ENCODE results near the gene SRC.
"Not testable (repeated sequence)": the region's sequence is repeated elsewhere in the genome, so short reads cannot be mapped to it uniquely, and the experiment has no call there.

Gene SRC

DNA sequence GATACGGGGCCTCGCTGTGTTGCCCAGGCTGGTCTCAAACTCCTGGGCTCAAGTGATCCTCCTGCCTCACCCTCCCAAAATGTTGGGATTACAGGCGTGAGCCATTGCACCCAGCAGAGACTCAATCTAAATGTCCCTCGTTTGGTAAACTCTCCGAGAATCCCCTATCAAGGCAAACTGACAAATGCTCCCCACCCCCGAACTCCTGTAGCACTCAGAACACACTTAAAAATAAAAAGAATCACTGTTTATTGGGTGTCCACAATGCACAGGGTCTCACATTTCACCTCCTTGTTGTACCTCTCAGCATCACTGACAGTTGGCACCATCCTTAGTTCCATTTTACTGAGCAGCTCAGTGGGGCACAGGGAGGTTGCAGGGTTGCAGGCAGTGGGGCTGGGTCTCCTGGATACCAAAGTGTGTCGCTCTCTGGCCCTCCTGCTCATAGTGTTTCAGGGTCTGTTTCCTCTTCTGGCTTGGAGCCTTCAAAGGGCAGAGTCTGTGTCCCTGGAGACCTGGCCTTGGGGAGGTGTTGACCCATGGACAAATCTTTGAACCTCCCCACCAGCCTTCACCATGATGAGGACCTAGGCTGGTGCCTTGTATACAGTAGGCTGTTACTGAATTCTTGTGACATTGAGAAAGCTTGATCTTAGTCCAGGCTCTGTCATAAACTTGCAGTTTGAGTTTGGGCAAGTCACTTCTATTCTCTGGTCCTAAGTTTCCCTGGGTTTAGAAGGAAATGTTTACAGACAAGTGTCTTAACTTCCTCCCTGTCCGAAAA, 8.5 kb upstream of the SRC start:
- DNase-seq: no peak

DNA sequence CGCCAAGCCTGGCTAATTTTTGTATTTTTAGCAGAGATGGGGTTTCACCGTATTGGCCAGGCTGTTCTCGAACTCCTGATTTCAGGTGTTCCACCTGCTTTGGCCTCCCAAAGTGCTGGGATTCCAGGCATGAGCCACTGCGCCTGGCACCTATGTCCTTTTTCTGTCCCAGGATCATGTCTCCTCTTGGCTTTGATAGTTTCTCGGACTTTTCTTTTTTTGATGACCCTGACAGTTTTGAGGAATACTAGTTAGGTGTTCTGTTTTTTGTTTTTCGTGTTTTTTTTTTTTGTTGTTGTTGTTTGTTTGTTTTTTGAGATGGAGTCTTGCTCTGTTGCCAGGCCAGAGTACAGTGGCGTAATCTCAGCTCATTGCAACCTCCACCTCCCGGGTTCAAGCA, 7.6 kb upstream of the SRC start:
- DNase-seq: not testable (repeated sequence)

DNA sequence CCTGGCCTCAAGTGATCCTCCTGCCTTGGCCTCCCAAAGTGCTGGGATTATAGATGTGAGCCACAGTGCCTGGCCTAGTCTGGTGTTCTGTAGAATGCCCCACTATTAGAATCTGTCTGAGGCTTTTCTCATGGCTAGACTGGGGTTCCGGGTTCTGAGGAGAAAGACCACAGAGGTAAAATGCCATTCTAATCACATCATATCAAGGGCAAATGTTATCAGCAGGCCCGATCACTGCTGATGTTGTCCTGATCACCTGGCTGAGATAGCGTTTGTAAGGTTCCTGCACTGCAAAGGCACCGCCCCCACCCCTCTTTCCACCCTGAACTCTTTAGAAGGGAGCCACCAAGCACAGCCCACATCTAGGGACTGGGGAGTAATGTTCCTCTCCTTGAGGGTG, 6.7 kb upstream of the SRC start:
- DNase-seq: no peak

DNA sequence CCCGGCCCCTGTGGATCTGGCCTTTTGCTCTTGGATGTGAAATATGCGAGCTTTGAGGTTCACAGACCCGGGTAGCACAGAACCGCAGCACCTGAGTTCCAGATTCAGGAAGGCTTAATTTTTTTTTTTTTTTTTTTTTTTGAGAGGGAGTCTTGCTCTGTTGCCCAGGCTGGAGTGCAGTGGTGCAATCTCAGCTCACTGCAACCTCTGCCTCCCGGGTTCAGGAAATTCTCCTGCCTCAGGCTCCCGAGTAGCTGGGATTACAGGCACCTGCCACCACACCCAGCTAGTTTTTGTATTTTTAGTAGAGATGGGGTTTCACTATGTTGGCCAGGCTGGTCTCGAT, 6.2 kb upstream of the SRC start:
- DNase-seq: not testable (repeated sequence)

DNA sequence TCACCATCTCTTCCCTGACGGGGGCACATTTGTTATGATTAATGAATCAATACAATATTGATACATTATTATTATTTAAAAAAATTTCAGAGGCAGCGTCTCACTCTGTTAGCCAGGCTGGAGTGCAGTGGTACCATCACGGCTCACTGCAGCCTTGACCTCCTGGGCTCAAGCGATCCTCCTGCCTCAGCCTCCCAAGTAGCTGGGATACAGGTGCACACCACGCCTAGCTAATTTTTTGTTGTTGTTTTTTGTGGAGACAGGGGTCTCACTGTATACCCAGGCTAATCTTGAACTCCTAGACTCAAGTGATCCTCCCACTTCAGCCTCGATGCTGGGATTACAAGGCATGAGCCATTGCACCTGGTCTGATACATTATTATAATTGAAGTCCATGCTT, 4.9 kb upstream of the SRC start:
- DNase-seq: no peak

DNA sequence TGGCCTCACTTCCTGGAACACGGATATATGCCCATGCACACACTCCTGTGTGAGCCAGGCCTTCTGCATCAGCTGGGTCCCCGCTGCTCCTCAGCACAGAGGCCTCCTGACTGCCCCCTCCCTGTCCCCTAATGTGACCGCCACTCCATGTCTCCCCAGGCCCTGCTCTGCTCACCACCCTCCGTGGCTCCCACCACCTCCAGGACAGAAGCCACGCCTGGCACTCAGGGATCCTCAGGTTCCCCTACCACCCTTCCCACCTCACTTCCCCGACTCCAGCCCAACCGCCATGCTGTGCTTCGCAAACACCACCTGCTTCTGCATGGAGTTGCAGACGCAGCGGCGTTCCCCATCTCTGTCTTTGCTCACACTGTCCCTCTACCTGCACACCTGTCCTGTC, 4.3 kb upstream of the SRC start:
- DNase-seq: no peak

DNA sequence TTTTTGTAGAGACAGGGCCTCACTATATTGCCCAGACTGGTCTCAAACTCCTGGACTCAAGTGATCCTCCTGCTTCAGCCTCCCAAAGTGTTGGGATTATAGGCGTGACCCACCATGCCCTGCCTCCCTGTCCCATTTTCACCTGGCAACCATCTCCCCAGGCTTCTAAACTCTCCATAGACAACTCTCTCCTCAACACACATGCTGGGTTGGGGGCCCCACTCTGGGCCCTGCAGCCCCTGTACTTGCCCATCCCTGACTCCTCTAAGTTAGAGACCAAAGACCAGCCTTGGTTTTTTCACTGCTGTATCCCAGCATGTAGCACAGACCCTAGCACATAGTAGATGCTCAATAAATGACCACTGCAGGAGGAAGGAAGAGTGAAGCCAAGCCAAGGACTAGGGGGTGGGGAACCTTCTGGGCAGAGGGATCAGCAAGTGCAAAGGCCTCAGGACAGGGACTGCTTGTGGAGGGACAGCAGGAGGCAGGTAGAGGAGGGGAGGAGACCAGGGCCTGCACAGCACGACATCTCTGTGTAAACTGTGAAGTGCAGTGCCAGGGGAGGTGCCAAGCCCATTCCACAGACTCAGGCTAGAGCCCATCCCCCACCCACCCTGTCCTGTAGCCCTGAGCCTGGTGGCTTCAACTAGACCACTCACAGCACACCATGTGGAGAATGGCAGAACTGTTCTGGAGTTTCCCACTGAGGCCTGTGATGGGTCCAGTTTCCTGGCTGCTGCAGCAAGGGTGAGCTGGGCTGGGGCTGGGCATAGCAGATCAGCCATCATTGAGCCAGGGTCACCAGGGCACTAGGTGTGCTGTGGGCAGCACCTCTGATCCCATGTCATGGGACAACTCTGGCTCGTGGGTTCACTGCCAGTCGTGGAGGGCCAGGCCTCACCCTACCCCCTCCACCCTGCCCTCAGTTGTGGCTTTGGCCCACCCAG, 3.4 kb upstream of the SRC start:
- DNase-seq: no peak

DNA sequence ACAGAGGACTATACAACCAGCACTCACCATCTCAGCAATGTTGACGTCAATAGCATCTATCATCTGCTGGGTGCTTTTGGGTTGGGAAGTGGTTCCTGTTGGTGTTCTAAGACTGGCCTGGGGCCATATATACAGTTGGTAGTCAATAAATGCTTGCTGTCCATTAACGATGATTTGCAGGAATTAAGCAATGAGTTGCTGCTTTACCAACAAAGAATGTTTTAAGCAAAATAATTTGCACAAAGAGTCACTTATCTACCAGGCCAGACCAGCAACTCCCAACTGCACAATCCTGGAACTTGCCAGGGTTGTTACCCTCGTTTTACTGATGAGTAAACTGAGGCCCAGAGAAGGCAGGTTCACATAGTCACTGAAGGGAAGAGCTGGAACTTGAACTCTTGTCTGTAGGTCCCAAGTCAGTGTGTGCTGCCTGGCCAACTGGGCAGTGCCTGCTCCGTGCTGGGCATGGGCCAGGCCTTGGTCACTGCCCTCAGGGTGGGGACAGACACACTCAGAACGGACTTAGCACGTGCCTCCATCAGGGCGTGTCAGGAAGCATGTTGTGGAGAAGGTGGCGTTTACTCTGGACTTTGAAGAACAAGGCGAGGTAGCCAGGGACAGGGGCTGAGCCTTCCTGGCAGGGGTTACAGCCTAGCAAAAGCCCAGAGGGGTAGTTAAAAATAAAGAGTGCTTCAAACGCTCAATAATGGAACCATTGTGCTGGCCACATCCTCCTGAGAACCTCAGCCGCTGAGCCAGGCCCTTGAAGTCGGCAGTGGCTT, 2.5 kb upstream of the SRC start:
- no peak for DNase-seq

DNA sequence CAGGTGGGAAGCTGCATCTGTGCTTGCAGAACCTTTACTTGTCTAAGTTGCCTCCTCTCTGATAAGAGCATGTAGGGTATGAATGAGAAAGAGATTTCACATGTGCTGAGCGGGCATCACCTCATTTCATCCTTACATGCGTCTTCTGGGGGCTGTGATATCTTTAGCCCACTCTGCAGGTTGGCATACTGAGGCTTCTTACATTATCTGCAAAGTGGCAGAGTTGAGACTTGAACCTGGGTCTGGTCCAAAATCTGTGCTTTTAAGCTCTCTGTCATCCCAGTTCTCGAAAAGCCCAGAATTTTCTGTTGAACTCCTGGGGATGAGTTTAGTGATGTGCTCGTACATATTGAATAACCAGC, 2.0 kb upstream of the SRC start:
- DNase-seq: no peak

DNA sequence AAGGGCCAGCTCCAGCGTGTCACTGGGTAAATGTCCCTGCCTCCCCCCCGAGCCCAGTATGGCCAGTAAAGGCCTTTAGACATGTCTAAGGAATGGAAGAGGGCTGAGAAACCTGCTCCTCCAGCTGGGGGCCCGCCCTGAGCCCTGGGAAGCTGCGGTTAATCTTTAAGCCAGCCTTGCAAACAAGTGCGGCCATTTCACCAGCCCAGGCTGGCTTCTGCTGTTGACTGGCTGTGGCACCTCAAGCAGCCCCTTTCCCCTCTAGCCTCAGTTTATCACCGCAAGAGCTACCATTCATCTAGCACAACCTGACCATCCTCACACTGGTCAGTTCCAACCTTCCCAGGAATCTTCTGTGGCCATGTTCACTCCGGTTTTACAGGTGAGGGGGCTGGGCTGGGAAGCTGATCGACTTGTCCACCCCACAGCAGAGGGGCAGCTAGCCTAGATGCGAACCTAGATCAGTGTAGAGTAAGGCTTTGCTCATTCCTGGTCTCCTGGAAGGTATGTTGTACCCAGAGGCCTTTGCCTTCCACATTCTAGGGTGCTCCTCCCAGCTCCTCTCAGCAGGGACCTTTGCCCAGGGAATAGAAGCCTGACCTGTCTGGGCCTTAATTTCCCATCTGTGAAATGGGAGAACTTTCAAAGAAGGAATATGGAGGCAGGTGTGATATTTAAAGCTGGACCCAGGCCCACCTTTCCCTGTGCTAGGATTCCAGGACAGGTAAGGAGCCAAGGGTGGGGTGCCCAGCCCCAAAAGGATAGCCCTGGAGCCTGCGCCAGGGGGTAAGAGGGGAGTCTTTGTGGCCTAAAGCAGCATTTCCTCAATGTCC, 1.2 kb upstream of the SRC start:
- DNase-seq: no peak

DNA sequence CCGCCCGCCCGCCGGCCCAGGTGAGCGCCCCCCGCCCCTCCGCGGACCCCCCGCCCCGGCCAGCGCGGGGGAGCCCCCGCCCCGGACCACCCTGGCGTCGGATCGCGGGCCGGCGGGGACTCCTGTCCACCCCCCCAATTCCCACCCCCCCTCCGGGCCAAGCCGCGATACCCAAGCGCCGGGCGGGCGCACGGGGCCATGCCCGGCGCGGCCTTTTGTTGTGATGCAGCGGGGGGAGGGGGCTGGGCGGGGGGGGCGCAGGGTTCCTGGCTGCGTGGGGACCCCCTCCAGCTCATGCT, 245 bp downstream of the SRC start:
- DNase-seq: no peak

DNA sequence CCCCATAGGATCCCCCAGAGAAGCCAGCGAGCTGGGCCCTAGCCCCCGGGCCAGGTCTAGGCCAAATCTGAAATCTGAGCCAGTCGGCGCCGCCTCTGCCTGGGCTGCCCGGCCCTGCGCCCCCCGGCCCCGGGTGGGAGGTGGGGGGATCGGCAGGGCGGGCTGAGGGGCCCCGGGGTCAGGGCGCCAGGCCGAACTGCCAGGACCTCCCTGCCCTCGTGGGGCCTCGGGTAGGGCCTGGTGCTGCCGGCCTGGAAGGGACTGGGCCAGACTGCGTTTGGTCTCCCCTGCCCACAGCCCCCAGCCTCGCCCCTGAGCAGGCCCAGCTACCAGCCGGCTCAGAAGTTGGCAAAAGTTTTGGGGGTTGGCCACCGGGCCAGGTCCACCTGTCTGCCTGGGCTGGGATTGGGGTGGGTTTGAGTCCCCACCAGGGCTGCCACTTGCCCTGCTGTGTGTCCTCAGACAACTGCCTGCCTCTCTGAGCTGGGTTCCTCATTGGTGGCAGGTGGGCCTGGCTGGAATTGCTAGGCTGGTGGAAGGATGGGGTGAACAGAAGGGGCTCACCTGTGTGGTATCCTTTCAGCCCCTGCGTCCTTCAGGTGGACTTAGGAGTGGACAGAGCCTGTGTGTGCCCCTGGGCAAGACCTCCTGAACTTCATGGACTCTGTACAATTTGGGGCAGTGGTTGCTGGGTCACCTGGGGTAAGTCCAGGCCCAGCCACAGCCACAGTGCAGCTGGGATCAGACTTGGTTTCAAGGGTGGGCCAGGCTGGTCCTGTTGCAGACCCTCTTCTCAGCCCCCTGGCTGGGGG, 801 bp downstream of the SRC start:
- no peak for DNase-seq

DNA sequence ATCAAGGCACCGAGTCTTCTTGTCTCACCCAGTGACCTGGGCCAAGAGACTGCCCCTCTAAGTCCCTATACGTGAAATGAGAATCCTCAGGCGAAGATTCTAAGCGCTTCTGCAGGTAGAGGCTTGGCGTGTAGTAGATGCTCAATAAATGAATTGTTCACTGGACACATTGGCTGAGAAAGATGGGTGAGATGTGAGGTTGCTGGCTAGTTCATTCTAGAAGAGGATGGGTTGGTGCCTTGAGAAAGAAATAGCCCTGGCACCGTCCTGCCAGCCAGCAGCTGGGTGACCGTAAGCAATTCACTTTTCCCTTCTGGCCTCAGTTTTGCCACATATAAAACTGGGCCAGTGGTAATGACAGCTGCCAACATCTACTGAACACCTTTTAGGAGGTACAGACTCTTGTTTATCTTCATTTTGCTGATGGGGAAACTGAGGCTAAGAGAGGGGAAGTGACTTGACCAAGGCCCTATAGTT, 1.4 kb downstream of the SRC start:
- DNase-seq: no peak

DNA sequence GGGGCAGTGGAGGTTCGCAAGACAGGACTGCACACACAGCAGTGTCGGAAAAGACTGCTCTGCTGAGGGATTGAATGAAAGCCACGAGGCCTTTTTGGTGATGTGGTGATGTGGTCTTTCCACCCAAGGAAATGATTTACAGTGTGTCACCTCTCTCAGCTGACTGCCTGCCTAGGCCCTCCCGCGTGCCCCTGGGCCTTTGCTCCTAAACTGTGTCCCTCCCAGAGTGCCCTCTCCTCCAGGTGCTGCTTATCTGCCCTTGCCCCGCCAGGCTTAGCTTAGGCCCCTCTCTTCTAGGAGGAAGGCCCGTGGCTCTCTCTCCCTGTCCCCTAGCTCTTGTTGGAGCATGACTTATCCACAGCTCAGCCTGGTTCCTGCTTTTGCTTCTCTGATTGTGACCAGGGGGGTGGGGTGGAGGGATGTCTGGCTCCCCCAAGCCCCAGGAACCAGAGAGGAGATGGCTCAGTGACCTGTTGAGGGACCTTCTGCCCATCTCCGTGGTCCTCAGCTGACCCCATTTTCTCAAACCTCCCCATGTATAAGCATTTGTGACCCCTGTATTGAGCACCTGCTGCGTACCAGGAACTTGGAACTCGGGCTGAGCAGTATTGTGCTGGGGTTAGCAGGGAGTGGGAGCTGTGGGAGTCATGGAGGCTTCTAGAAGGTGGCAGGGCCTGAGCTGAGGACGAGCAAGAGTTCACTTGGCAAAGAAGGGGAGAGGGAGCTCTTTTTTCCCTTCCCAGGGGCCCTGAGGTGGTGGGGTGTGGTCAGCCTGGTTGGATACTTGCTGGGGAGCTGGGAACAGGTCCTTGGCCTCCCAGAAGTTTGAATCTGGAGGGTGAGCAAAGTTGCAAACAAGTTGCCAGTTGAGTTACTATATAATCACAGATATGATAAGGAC, 2.2 kb downstream of the SRC start:
- no peak for DNase-seq

DNA sequence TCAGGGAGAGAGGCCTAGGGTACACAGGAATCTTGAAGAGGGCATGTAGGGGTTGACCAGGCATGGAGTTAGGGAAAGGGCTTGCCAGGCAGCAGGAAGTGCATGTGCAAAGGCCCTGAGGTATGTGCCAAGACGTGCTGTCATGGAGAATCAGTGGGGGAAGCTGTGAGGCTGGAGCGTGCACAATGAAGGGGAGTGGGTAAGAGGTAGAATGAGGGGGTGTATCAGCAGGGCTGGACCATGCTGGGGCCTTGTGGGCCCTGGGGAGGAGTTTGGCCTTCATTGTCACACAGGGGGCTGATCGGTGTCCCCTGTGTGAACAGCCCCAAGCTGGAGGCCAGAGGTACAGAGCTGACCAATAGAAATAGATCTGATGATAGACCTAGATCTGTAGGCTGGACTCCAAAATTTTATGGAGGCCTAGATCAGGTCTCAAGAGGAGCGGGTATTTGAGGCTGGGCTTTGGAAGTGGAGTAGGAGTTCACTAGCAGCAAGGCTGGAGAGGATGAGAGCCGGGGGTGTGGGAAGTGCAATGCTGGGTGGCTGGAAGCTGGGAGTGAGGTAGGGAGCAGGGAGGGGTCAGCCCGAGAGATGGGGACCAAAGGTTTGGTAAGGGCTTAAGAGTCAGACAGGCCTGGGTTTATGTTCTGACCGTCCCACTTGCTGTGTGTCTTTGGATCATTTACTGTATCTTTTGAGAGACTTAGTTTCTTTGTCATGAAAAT, 3.0 kb downstream of the SRC start:
- no peak for DNase-seq

DNA sequence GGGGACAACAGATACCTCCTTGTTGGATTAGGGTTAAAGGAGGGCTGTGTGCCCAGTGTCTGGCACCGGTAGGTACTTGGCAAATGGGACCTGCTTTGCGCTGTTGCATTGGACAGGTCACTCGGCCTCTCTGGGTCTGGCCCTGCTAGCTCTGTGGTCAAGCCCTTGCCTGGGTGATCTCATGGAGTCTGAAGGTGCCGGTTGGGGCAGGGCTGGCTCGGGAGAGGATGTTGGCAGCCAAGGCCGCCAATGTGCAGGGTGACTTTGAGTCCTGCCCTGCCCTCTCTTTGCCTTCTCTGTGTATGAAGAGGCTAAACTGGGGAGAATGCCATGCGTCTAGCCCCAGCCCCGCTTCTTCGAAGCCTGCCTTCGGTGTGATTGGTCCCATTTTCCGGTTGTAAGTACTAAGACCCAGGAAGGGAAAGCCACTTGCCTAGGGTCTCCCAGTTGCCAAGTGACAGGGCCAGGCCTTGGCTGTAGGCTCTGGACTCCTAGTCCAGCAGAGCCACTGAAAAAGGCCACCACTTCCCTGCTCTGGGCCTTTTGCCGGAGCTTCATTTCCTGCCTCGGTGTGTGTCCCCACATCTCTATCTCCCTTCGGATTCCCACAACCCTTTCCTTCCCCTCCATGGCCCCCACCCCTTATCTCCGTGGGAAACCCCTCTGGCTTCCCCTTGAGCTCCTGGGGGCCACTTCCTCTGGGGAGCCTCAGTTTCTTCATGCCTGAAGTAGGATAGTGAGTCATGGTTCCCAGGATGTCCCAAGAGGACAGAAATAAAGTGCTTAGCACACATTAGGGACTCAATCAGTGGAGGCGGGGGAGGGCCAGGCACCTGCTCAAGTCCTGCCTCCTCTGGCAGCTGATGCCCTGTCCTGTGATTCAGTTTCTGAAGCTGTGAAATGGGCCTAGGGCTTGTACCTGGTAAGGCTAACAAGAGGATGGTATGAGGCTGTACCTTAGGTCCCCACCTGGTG, 3.9 kb downstream of the SRC start:
- DNase-seq: no peak

DNA sequence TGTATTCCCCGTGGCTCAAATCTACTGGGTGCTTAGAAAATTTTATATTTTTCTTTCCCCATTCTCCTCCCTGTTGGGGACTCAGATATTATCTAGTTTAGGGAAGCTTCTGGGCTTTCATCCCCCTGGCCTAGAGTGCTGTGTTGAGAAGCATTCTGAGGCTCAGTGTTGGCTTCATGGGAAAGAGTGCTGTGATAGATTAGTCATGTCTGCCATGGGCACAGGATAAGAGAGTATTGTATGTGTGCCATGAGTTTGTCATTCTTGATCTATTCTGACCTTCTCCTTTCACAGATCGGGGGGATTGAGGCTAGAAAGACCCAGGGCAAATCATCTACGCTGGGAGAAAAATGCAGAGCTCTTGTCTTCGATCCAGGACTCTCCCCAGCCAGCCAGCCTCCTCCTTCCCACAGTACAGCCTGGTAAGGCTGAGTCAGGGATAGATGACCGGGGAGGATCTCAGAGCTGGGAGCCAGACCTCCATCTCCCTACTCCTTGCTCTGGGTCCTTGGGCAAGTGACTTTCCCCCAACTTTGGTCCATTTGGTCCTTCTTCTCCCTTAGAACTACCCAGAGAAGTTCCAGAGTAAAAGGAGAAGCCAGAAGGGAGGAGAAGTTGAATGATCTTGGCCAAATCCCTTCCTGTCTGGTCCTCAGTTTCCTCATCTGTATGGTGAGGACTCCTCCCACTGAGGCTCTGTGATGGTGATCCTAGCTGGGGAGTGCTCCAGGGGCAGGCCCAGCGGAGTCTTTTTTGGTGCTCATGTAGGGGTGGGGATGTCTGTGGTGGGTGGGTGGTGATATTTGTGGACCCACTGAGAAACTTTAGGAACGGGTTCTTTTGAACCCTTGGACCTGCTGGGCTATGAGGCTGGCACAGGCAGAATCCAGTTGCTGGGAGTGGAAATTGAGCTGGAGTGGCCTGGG, 5.0 kb downstream of the SRC start:
- DNase-seq: no peak
